Measurements from ENCODE around the gene NT5DC4.
A peak's percentile ranks its signal among the peaks of the same experiment; 100 is the strongest.

Gene NT5DC4

DNA sequence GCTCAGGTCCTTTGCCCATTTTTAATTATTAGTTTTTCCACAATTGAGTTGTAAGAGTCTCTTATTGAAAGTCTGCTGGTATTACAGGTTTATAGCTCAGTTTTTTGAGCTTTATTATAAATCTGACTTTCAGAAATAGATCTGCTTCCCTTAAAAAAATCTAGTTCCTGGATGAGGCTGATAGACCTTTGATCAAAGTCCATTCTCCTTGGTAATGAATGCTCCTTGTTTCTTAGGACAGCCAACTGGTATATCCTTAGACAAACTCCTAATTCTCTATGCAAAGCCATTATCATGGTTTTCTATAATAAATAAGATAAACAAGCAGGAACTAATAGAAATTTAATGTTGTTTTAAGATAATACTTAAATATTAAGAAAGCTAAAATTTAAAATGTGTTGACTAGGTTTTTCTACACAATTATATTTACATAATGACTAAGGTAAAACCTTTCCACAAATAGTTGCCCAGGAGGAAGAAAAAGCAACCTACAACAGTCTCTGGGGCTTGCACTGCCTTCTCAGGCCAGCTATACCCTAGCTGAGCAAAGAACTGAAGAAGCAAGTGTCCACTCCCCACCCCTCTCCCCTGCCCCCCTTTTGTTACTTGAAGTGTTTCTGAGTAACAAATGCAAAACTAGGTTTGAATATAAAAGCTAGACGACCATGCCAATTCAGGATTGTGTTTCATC lies 16.9 kb downstream of the NT5DC4 start:
- TF ChIP-seq CTCF (IDR thresholded peaks at IDR 0.05; ENCODE audit: control insufficient read depth, extremely low read depth, insufficient read depth), result no peak
- H3K4me3 ChIP-seq (ENCODE audit: low read depth, low read length), result no peak overlapping the region

GRCh38 chr2:112740527-112740926 lies 19.7 kb downstream of the NT5DC4 start:
- no peak for DNase-seq (ENCODE audit: low read depth)
- H3K4me3 ChIP-seq (ENCODE audit: low read depth, low read length), result no peak overlapping the region
- no peak for TF ChIP-seq CTCF (IDR thresholded peaks at IDR 0.05; ENCODE audit: control insufficient read depth, extremely low read depth, insufficient read depth)

More for the DNA sequence above, 16.9 kb downstream of the NT5DC4 start:
- DNase-seq (ENCODE audit: low read depth), result no peak

DNA sequence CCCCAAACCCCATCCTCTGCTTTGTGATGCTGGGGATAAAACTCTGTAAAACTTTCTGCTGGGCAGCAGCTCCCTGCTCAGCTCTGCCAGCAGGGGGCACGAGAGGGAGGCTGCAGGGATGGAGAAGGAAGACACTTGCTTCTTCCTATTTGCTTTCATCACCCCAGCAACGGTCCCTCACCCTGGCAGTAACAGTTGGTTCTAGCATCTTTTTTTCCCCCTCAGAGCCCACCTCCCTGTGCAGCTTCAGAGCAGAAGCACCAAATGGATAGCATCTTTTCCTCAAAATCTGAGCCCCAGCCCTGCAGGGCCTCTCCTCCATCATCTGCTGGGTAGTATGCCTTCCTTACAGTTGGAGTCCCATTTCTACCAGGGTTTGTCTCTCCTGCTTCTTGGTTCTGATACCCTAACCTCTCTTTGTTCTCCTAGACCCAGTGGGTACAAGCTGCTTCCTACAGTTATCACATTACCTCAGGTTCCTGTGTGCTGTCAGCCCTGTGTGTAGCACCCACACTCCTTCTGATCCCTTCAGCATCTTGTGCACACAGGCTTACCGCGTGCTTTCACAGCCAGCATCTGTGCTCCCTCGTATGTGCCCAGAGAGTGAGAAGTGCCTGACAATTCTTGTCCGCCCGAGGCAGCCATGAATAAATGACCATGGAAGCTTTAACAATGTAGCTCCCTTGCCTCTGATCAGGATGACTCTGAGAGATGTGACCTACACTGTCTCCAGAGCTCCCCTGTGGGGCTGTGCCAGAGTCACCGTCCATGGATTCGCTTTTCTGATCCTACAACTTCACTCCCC lies 29.1 kb downstream of the NT5DC4 start:
- TF ChIP-seq CTCF (IDR thresholded peaks at IDR 0.05; ENCODE audit: control insufficient read depth, extremely low read depth, insufficient read depth), result peak; percentile 94
- no peak for DNase-seq (ENCODE audit: low read depth)
- H3K4me3 ChIP-seq (ENCODE audit: low read depth, low read length), result no peak overlapping the region

- TF ChIP-seq CTCF (IDR thresholded peaks at IDR 0.05; ENCODE audit: control insufficient read depth, extremely low read depth, insufficient read depth), result no peak
- no peak overlapping the region for H3K4me3 ChIP-seq (ENCODE audit: low read depth, low read length)
- DNase-seq (ENCODE audit: low read depth), result no peak
Observed at GRCh38 chr2:112750560-112750843, 29.7 kb downstream of the NT5DC4 start.

DNA sequence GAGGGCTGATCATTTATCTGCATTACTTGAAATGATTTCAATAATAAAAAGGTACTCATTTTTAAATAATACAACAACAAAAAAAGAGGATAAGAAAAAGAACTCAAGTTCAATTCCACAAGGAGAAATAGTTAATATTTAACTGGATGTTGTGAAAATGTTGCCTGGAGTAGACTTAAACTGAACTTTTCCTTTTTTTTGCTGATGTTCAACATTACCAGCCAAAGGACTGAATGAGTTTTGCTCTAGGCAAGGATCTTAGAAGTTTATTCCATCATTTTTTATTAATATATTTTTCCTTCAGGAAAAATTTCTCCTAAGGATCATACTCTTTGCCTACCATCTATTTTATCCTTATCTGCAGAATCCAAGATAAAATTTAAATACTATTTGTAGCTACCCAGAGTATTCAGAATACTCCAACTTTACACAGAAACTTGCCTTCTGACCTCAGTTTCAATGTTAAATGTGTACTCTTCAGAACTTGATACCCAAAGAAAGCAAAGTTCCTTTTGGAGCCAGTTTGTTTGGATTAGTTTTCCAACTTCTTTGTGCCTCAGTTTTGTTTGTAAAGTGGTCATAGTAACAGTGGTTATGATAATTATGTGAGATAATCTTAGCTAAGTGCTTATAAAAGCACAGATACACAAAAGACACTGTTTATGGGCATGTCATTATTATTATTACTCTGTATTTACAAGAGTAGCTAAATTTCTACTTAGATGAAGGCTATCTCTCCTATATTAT lies 30.8 kb downstream of the NT5DC4 start:
- H3K4me3 ChIP-seq (ENCODE audit: low read depth, low read length), result no peak overlapping the region
- TF ChIP-seq CTCF (IDR thresholded peaks at IDR 0.05; ENCODE audit: control insufficient read depth, extremely low read depth, insufficient read depth), result no peak
- DNase-seq (ENCODE audit: low read depth), result peak; percentile 41

DNA sequence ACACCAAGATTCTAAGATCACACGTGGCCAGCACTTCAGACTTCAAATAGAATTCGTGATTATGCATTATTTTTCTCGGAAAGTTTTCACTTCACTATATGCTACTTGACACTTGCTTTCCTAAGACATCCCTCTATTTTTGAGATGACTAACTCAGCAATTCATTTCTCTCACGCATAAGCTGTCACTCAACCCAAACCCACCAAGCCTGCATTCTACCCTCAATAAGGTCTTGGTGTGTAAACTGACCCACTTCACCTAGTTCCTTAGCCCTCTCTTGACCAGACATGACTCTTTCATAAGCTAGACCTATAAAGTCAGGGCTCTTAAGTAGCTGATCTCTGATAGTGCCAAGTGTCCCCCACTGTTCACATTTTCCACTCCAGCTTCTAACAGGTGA lies 31.8 kb downstream of the NT5DC4 start:
- no peak for DNase-seq (ENCODE audit: low read depth)
- no peak overlapping the region for H3K4me3 ChIP-seq (ENCODE audit: low read depth, low read length)
- TF ChIP-seq CTCF (IDR thresholded peaks at IDR 0.05; ENCODE audit: control insufficient read depth, extremely low read depth, insufficient read depth), result no peak
